GM12872 (cell line): ENCODE measurements around the gene CD300C.

Experiments used
- CTCF ChIP-seq: IDR thresholded peaks from 3 replicates; pipeline ENCODE4 v1.5.1; 2011; ENCODE audit warnings: low read depth, mild to moderate bottlenecking, low read length, moderate library complexity; ENCODE audit not compliant: insufficient read depth

Gene CD300C

GRCh38 chr17:74497471-74497870 is 48.4 kb downstream of the CD300C start:
- TF ChIP-seq CTCF = no peak

GRCh38 chr17:74493331-74493833 is 52.5 kb downstream of the CD300C start:
- TF ChIP-seq CTCF = peak; percentile 95

GRCh38 chr17:74491626-74492025 is 54.3 kb downstream of the CD300C start:
- TF ChIP-seq CTCF = no peak
